GM03348 (cell line): ENCODE data around the gene FETUB.
"Not testable (repeated sequence)": the region's sequence is repeated elsewhere in the genome, so short reads cannot be mapped to it uniquely, and the experiment has no call there.

Source experiments
- DNase-seq: peaks from one replicate; pipeline ENCODE4 v3.0.0; 2012; ENCODE audit warnings: low spot score

The FETUB gene

GRCh38 chr3:186613637-186614265, 26.4 kb upstream of the FETUB start:
- no peak for DNase-seq

DNA sequence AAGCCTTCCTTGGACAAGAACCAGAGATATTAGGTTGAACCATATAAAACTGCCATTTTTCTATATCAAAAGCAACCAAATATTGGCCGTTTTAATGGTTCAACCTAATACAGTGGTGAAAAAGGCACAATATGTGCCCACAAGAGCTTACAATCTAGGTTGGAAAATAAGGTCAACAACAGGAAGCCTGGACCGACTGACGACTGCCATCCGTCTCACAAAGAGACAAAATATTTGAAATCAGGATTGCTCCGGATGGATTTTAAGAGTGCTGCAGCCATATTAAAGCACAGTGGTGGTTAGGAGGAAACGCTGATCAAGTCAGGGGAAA, 26.0 kb upstream of the FETUB start:
- no peak for DNase-seq

- DNase-seq: peak; percentile 87
Observed at GRCh38 chr3:186614597-186615483, 25.4 kb upstream of the FETUB start.

- no peak for DNase-seq
Observed at GRCh38 chr3:186616299-186616617, 23.9 kb upstream of the FETUB start.

DNA sequence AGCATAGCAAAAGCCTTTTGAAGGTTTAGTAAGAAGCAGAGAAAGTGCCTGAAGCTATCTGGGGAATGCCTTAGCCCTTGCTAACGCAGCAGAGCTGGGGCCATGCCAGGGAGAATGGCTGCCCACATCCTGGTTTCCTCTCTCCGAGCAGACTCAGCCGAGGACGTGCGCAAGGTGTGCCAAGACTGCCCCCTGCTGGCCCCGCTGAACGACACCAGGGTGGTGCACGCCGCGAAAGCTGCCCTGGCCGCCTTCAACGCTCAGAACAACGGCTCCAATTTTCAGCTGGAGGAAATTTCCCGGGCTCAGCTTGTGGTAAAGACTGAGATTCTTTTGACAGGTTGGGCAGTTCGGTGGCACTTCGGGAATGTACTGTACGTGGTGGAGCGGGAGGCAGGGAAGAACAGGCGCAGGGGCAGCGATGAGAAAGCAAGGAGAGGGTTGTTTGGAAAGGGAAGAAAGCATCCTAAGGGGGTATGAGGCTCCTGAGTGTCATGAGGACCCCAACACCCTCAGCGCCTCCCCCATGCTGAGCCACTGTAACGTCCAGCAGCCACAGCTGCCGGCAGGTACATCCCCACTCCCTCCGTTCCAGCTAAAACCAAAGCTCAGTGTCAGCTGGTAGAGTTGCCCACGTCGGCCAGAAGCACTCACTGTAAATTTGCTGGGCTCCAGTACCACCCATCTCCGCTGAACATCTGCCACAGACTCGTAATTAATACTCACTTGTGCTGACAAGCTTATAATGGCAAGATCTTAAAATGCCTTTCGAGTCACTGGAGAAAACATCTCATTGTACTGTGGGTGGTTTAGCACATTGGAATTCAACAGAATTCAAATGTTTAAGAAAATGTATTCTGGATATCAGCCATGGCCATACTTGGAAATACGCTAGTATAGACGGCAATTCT, 22.9 kb upstream of the FETUB start:
- peak; percentile 96 for DNase-seq

DNA sequence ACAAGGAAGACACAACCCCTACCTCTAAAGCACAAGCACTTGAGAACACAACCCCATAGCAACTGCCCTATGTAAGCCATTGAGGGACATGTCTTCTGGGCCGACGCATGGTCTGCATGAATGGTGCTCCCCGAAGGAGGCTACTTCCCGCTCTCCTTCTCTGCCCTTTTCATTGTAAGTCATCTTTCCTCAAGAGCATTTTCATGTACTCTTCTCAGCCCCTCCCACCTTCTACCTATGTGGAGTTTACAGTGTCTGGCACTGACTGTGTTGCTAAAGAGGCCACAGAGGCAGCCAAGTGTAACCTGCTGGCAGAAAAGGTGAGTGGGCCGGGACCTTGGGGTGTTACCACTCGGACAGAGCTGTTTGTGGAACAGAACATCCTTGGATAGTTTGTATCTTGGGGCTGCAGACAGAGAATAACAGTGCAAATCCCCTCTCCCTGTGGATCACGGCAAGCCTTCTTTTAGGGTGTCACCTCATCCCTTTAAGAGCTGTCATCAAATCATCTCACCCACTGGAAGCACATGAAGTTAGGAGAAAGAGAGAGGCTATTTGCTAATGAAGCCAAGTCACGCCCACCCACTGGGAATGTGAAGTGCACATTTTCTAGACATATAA, 21.8 kb upstream of the FETUB start:
- no peak for DNase-seq

DNA sequence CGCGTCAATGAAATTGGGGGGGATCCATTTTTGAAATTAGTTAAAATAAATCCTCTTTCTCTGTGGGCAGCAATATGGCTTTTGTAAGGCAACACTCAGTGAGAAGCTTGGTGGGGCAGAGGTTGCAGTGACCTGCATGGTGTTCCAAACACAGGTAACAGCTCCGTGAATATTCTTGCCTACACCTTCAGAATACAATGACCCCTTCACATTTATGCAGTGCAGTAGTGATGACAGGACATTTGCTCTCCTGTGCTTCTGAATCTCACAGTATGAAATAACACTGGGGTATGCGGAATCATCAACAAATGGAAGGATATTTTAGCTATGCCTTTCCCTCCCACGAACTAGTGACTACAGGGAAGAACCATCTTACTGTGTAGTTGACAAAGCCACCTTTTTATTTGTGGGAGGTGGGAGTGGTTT, 20.4 kb upstream of the FETUB start:
- no peak for DNase-seq

GRCh38 chr3:186620213-186621092, 19.7 kb upstream of the FETUB start:
- DNase-seq: no peak

- DNase-seq: no peak
Observed at GRCh38 chr3:186621894-186622650, 18.1 kb upstream of the FETUB start.

GRCh38 chr3:186622651-186623310, 17.4 kb upstream of the FETUB start:
- DNase-seq: no peak

GRCh38 chr3:186624598-186624997, 15.6 kb upstream of the FETUB start:
- no peak for DNase-seq

GRCh38 chr3:186625600-186626042, 14.6 kb upstream of the FETUB start:
- no peak for DNase-seq

GRCh38 chr3:186626254-186626847, 13.8 kb upstream of the FETUB start:
- DNase-seq: no peak

- DNase-seq: no peak
Observed at GRCh38 chr3:186627852-186628414, 12.3 kb upstream of the FETUB start.

GRCh38 chr3:186628756-186629155, 11.4 kb upstream of the FETUB start:
- no peak for DNase-seq

- DNase-seq: no peak
Observed at GRCh38 chr3:186630950-186631641, 9.1 kb upstream of the FETUB start.

- no peak for DNase-seq
Observed at GRCh38 chr3:186633481-186633880, 6.7 kb upstream of the FETUB start.

DNA sequence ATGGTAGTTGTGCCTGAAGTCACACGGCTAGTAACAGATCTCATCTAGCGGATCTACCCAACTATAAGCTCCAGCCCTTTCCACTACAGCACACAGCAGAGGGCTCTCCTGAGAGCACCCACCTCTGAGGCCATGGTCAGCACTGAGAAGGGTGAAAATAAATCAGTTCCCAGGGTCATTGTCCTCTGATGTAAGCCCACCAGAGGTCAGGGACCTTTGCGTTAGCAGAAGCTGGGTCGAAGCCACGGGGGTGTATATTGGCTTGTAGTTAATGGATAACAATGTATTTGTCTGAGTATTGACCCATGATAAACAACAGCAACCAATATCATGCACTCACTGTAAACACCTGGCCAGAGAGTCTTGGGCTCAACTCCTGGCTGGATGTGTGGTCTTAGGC, 6.0 kb upstream of the FETUB start:
- not testable (repeated sequence) for DNase-seq

DNA sequence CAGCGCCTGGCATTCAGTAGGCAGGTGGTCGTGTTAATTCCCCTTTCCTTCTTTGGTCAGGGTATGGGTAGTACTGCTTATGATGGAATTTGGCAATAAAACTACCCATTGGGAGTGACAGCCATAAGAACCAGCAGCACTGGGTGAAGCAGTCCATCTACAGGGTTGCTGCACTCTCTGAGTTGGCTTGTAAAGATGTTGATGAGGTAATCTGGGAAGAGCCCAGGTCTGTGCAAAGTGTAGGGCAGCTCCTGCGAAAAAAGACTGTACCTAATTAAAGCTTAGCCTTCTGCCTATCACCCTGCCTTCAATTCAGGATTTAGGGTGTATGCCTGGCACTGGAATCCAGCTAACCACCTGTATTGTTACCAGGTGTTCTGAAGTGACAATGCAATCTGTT, 4.7 kb upstream of the FETUB start:
- no peak for DNase-seq
